ENCODE results near the gene PYROXD2.

Gene PYROXD2

DNA sequence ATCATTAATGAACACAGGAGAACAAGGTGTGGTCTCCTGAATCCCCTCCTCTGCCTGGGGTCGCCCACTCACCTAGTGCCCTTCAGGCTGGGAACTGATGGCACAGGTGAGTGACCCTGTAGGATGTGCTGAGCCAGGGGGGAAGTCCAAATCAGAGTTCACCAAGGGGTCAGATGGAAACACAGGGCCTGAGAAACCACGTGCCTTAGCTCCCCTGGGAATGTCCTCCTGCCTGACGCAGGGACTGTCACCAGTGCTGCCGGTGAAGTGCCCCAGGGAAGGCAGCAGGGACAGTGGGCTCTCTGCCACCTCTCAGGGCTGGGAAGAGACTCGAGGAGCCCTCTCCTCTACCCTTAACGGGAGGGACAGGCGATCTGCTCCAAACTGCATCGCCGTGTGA is 5.8 kb upstream of the PYROXD2 start:
- H3K4me3 ChIP-seq (ENCODE audit: low read depth, low read length), result no peak overlapping the region
- TF ChIP-seq, protein P1, sequence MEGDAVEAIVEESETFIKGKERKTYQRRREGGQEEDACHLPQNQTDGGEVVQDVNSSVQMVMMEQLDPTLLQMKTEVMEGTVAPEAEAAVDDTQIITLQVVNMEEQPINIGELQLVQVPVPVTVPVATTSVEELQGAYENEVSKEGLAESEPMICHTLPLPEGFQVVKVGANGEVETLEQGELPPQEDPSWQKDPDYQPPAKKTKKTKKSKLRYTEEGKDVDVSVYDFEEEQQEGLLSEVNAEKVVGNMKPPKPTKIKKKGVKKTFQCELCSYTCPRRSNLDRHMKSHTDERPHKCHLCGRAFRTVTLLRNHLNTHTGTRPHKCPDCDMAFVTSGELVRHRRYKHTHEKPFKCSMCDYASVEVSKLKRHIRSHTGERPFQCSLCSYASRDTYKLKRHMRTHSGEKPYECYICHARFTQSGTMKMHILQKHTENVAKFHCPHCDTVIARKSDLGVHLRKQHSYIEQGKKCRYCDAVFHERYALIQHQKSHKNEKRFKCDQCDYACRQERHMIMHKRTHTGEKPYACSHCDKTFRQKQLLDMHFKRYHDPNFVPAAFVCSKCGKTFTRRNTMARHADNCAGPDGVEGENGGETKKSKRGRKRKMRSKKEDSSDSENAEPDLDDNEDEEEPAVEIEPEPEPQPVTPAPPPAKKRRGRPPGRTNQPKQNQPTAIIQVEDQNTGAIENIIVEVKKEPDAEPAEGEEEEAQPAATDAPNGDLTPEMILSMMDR (conservative IDR thresholded peaks at IDR 0.05; ENCODE audit: low read depth, low read length), result no peak
- no peak for DNase-seq (ENCODE audit: low read depth)

DNA sequence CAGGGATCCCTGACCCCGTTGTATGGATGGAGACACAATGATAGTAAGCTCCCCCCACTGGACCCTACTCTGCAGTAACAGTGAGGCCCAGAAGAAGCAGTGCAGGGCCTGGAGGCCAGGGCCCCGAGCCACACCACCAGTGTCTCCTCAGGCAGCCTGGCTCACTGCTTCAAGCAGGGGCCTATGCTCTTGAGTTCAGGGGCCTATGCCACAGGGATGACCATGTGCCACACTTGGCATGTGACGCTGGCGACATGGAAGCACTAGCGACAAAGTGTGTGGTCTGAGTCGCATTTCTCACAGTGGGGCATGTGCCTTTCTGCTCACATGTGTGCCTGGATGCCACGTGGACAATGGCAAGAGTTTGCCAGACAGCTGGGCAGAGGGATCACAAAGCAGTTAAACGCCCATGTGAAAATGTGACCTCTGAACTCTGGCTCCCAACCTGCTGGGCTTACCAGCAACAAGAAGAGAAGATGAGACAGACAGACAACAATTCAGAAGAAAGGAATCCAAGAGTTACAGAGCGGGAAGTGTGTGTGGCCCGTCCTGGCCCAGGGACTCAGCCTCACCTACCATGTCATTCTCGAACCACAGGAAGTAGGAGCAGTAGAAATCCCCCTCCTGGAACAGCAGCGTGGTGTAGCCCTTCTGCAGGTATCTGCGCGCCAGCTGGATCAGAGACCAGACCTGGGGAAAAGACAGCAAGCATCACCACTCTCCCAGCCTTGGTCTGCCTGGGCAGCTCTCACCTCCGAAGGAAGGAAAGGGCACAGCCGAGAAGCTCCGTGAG is 4.7 kb upstream of the PYROXD2 start:
- DNase-seq (ENCODE audit: low read depth), result no peak
- no peak overlapping the region for H3K4me3 ChIP-seq (ENCODE audit: low read depth, low read length)
- TF ChIP-seq, protein P1 (conservative IDR thresholded peaks at IDR 0.05; ENCODE audit: low read depth, low read length), result no peak

DNA sequence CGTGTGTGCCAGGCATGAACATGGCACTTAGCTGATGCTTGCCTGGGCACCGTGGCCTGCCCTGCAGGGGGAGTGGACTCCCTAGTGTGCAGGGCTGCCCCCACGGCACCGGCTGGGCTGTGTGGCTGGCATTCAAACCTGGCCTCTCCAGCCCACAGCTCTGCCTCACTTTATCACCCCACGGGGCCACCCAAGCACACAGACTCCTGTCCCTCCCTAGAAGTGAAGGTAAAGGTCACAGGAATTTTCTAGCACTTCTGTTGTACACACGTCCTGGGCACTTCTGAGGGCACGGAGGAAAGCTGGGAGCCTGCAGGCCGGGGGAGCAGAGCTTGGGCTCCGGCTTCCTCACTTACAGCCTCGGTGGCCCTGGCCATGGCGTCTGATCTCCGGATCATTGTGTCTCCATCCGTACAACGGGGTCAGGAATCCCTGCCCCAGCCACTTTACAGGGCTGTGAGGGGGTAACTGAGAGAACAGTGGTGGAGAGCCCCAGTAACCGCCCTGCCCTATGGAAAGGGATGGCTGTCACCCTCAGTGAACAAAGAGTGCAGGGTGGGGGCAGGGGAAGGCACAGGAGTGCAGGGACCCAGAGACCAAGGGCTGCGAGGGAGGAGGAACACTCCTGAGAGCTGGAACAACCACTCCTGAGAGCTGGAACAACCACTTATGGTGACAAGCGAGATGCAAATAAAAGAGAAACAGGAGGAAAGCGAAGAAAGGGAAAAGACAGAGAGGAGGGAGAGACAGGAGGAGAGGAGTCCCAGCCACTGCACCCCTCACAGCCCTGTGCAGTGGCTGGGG is 3.9 kb upstream of the PYROXD2 start:
- no peak overlapping the region for H3K4me3 ChIP-seq (ENCODE audit: low read depth, low read length)
- no peak for DNase-seq (ENCODE audit: low read depth)
- TF ChIP-seq, protein P1 (conservative IDR thresholded peaks at IDR 0.05; ENCODE audit: low read depth, low read length), result no peak

DNA sequence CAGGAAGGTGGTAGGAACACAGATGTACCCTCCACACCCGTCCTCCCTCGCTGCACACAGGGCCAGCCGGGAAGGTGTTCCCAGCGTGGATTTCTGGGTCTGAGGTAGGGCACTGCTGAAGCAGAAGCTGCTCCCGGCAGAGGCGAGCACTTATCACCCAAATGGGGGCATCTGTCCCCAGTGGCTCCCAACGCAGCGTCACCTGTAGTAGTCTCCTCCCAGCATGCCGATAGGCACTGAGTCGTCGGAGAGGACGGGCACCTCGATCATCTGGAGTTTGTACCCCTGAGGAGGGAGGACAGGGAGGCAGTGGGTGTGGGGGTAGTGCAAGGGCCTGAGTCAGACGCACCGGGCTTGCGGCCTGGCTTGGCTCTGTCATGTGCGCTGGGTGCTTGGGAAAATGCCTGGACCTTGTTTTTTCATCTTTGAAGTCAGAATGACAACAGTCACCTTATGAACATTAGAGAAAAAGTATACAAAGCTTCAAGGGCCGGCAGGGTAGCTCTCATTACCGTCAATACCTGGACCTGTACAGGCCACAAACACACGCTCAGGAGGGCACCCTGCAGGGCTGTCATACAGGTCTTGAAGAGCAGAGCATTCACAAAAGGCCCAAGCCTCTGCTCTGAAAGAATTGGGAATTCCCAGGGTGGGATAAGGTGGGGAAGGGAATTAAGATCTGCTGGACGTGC is 3.1 kb upstream of the PYROXD2 start:
- TF ChIP-seq, protein P1 (conservative IDR thresholded peaks at IDR 0.05; ENCODE audit: low read depth, low read length), result no peak
- DNase-seq (ENCODE audit: low read depth), result no peak
- no peak overlapping the region for H3K4me3 ChIP-seq (ENCODE audit: low read depth, low read length)

DNA sequence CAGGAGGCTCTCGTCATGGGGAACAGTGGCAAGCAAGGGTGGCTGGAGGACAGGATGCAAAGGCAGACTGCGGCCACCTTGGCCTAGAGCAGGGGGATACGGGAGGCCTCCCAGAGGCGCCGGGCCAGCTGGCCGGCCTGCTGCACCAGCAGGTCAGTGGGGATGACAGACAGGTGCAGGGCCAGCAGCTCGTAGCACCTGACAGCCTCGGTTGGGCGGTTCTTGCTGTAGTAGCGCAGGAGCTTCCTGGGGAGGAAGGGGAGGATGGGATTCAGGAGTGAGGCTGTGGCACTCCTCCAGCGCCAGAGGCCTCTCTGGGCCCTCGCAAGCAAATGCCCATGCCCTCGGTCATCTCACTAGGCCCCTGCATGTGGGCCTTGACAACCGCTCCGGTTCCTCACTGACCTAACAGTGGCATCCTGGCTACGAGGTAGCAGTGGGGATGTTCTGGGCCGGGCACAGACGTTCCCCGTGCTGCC is 2.5 kb upstream of the PYROXD2 start:
- no peak for DNase-seq (ENCODE audit: low read depth)
- no peak overlapping the region for H3K4me3 ChIP-seq (ENCODE audit: low read depth, low read length)
- TF ChIP-seq, protein P1 (conservative IDR thresholded peaks at IDR 0.05; ENCODE audit: low read depth, low read length), result no peak

DNA sequence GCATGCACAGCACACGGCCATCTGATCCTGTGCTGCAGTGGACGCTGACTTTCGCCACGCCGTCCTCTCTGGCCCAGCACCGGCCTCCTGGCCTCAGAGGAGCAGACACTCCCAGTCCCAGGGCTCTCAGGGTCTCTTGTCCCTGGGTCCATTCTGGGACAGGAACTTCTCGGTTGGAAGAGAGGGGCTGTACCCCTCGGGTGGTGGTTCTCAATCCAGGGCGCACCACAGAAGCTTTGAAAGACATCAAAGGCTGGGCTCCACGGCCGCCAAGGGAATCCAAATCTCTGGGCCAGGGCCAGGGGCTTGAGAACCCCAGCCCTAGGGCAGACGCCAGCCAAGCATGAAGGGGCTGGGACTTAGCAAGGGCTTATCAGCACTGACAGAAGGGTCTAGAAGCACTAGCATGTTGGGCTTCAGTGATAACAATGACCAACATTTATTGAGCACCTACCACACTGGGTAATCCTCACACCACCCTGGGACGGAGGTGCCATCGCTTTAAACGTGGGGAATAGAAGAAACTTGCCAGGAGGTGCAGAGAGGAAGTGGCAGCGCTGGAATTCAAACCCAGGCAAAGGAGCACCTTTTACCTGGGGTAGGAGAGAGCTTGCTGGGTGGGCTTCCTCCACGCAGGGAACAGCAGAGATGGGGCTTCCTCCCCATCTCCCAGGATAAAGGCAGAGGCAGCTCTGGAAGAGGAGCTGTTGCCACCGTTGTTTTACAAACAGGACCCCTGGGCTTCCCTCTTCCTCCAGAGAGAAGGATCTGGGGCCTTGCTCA is 1.8 kb upstream of the PYROXD2 start:
- H3K4me3 ChIP-seq (ENCODE audit: low read depth, low read length), result no peak overlapping the region
- TF ChIP-seq, protein P1 (conservative IDR thresholded peaks at IDR 0.05; ENCODE audit: low read depth, low read length), result no peak
- no peak for DNase-seq (ENCODE audit: low read depth)

Data from choroid plexus epithelial cell (primary cell).